Liver (tissue), 3 donors: Measurements from ENCODE around the gene FAM204A.

Source experiments
- CTCF ChIP-seq: fragments of 150-350 bp; IDR thresholded peaks from 2 replicates; pipeline ENCODE4 v1.5.1; 2017; ENCODE audit warnings: improper control_type of control experiment, low read depth, low read length; ENCODE audit not compliant: missing input control
- FOXA1 ChIP-seq: IDR thresholded peaks from 2 replicates; pipeline ENCODE4 v1.6.1; 2016; ENCODE audit warnings: antibody characterized with exemption
- GABPA ChIP-seq, 2 donors: IDR thresholded peaks in 1 of 2; conservative IDR thresholded peaks in 1 of 2; 2 replicates each; pipeline ENCODE4 v1.6.1; 2016; ENCODE audit warnings: antibody characterized with exemption in 2 of 2, mild to moderate bottlenecking in 1 of 2, moderate library complexity in 1 of 2
- HNF4G ChIP-seq: IDR thresholded peaks from 2 replicates; pipeline ENCODE4 v1.6.1; 2016; ENCODE audit warnings: antibody characterized with exemption
- JUND ChIP-seq, 2 donors: IDR thresholded peaks; 2 replicates each; pipeline ENCODE4 v1.6.1; 2016; ENCODE audit warnings: antibody characterized with exemption in 2 of 2
- MAX ChIP-seq: IDR thresholded peaks from 2 replicates; pipeline ENCODE4 v1.6.1; 2016; ENCODE audit warnings: antibody characterized with exemption
- RAD21 ChIP-seq, 2 donors: IDR thresholded peaks; 2 replicates each; pipeline ENCODE4 v1.6.1; 2016; ENCODE audit warnings: antibody characterized with exemption in 2 of 2, mild to moderate bottlenecking in 2 of 2
- REST ChIP-seq: IDR thresholded peaks from 2 replicates; pipeline ENCODE4 v1.6.1; 2016; ENCODE audit warnings: antibody characterized with exemption, mild to moderate bottlenecking
- SP1 ChIP-seq: IDR thresholded peaks from 2 replicates; pipeline ENCODE4 v1.6.1; 2018; ENCODE audit warnings: antibody characterized with exemption, mild to moderate bottlenecking
- YY1 ChIP-seq: IDR thresholded peaks from 2 replicates; pipeline ENCODE4 v1.6.1; 2016; ENCODE audit warnings: antibody characterized with exemption, mild to moderate bottlenecking
- donor health status: healthy.
- donor health status: healthy.

GRCh38 chr10:118309911-118310310 lies 32.2 kb downstream of the FAM204A start:
- TF ChIP-seq CTCF: no peak
- TF ChIP-seq JUND (IDR thresholded peaks at IDR 0.05): no peak
- TF ChIP-seq RAD21 (IDR thresholded peaks at IDR 0.05): no peak
- TF ChIP-seq SP1: no peak
- TF ChIP-seq HNF4G: no peak
- no peak for TF ChIP-seq MAX
- TF ChIP-seq REST: no peak
- TF ChIP-seq YY1: no peak
- TF ChIP-seq FOXA1: no peak
- no peak for TF ChIP-seq GABPA (IDR thresholded peaks at IDR 0.05 in 1 of 2, conservative IDR thresholded peaks at IDR 0.05 in 1 of 2)
